Astrocyte (in vitro differentiated cells and primary cell): Measurements from ENCODE around the gene BTBD2. TPM values are rescaled to one million over a fixed set of nuclear protein-coding genes. Genes with fewer than 3 reads are reported as not detected.

Experiments used
- DNase-seq: peaks from one replicate; pipeline ENCODE4 v3.0.0-alpha.2; 2010; ENCODE audit warnings: low read depth
- FAIRE-seq: peaks from 2 replicates; lab custom pipeline; 2011; peaks lifted over from hg19 to GRCh38; lab: Jason Lieb, UNC
- H2AFZ ChIP-seq: 2 replicates; pipeline ENCODE4 v1.6.0; 2012; ENCODE audit warnings: low read depth, low read length, inconsistent platforms
- H3K27ac ChIP-seq: 2 replicates; pipeline ENCODE4 v1.5.1; 2011; ENCODE audit warnings: low read depth, low read length, inconsistent platforms
- H3K27me3 ChIP-seq: 2 replicates; pipeline ENCODE4 v1.6.0; 2011; ENCODE audit warnings: low read length, inconsistent platforms; ENCODE audit not compliant: insufficient read depth
- H3K36me3 ChIP-seq: 2 replicates; pipeline ENCODE4 v1.5.1; 2011; ENCODE audit warnings: low read length, inconsistent platforms; ENCODE audit not compliant: insufficient read depth
- H3K4me1 ChIP-seq: 2 replicates; pipeline ENCODE4 v1.5.1; 2011; ENCODE audit warnings: low read length, inconsistent platforms; ENCODE audit not compliant: insufficient read depth
- H3K4me2 ChIP-seq: 2 replicates; pipeline ENCODE4 v1.6.0; 2012; ENCODE audit warnings: low read length, inconsistent platforms
- H3K4me3 ChIP-seq: 2 replicates; pipeline ENCODE4 v1.5.1; 2011; ENCODE audit warnings: low read depth, mild to moderate bottlenecking, low read length, inconsistent platforms; ENCODE audit not compliant: insufficient read depth
- H3K79me2 ChIP-seq: 2 replicates; pipeline ENCODE4 v1.6.0; 2012; ENCODE audit warnings: mild to moderate bottlenecking, low read length, inconsistent platforms; ENCODE audit not compliant: insufficient read depth
- H3K9ac ChIP-seq: 2 replicates; pipeline ENCODE4 v1.6.0; 2012; ENCODE audit warnings: mild to moderate bottlenecking, low read length, inconsistent platforms
- H3K9me3 ChIP-seq: 2 replicates; pipeline ENCODE4 v1.5.1; 2012; ENCODE audit warnings: low read depth, mild to moderate bottlenecking, low read length, inconsistent platforms; ENCODE audit not compliant: insufficient read depth
- H4K20me1 ChIP-seq: 2 replicates; pipeline ENCODE4 v1.6.0; 2012; ENCODE audit warnings: low read length, inconsistent platforms; ENCODE audit not compliant: insufficient read depth
- H3K27ac Mint-ChIP-seq: one replicate; pipeline ENCODE4 v1.8.0; 2021; ENCODE audit warnings: mild to moderate bottlenecking, mixed read lengths; ENCODE audit not compliant: unreplicated experiment
- H3K27me3 Mint-ChIP-seq: one replicate; pipeline ENCODE4 v1.8.0; 2021; ENCODE audit warnings: low read depth, mixed read lengths; ENCODE audit not compliant: unreplicated experiment
- H3K36me3 Mint-ChIP-seq: one replicate; pipeline ENCODE4 v1.8.0; 2021; ENCODE audit warnings: low read depth, mixed read lengths; ENCODE audit not compliant: unreplicated experiment
- H3K4me1 Mint-ChIP-seq: one replicate; pipeline ENCODE4 v1.8.0; 2021; ENCODE audit warnings: low read depth, mixed read lengths; ENCODE audit not compliant: unreplicated experiment
- H3K4me3 Mint-ChIP-seq: one replicate; pipeline ENCODE4 v1.8.0; 2021; ENCODE audit warnings: mild to moderate bottlenecking, moderate library complexity, mixed read lengths; ENCODE audit not compliant: unreplicated experiment
- H3K9me3 Mint-ChIP-seq: one replicate; pipeline ENCODE4 v1.8.0; 2021; ENCODE audit warnings: mild to moderate bottlenecking, mixed read lengths; ENCODE audit not compliant: unreplicated experiment
- CTCF ChIP-seq: IDR thresholded peaks from 2 replicates; pipeline ENCODE4 v1.5.1; 2011; ENCODE audit warnings: low read depth, mild to moderate bottlenecking, inconsistent platforms, low read length, moderate library complexity; ENCODE audit not compliant: insufficient read depth
- EZH2 ChIP-seq: IDR thresholded peaks from 2 replicates; pipeline ENCODE4 v1.6.1; 2012; ENCODE audit warnings: mild to moderate bottlenecking, low read length, inconsistent platforms; ENCODE audit not compliant: insufficient read depth
- total RNA-seq: library from RNA; stranded (reverse); gene quantifications from 2 replicates; pipeline ENCODE4 v1.2.1, GENCODE V29; 2021

The BTBD2 gene
- total RNA-seq, 1 donor from 2014 or later, result 53.7 TPM

- H3K9me3 Mint-ChIP-seq, result no peaks in the 10 kb centered on the region
- Histone ChIP-seq H2AFZ (no peak overlapping the region), H3K9me3 (no peaks in the 10 kb centered on the region), H3K79me2 (peaks cover 26% of the 10 kb centered on the region), H3K27ac (no peak overlapping the region), H3K27me3 (no peaks in the 10 kb centered on the region), H3K36me3 (no peaks in the 10 kb centered on the region), H4K20me1 (peaks cover 40% of the 10 kb centered on the region), H3K9ac (no peak overlapping the region), H3K4me3 (no peak overlapping the region), H3K4me2 (peak overlapping the region; percentile 85), H3K4me1 (peaks cover 2% of the 10 kb centered on the region)
- no peaks in the 10 kb centered on the region for H3K27me3 Mint-ChIP-seq
- H3K4me1 Mint-ChIP-seq, result no peaks in the 10 kb centered on the region
- H3K36me3 Mint-ChIP-seq, result peaks cover 7% of the 10 kb centered on the region
- TF ChIP-seq CTCF, result no peak
- no peak for TF ChIP-seq EZH2
- H3K27ac Mint-ChIP-seq, result no peak overlapping the region
- FAIRE-seq (no peak), DNase-seq (no peak)
- H3K4me3 Mint-ChIP-seq, result no peak overlapping the region
Observed at GRCh38 chr19:2012941-2013682, 2.4 kb downstream of the BTBD2 start.

- FAIRE-seq (no peak), DNase-seq (no peak)
- no peaks in the 10 kb centered on the region for H3K4me1 Mint-ChIP-seq
- peaks cover 7% of the 10 kb centered on the region for H3K36me3 Mint-ChIP-seq
- Histone ChIP-seq H4K20me1 (peaks cover 55% of the 10 kb centered on the region), H3K4me1 (peaks cover 2% of the 10 kb centered on the region), H2AFZ (no peak overlapping the region), H3K27me3 (no peaks in the 10 kb centered on the region), H3K4me3 (no peak overlapping the region), H3K27ac (no peak overlapping the region), H3K36me3 (no peaks in the 10 kb centered on the region), H3K9me3 (no peaks in the 10 kb centered on the region), H3K9ac (no peak overlapping the region), H3K79me2 (peaks cover 26% of the 10 kb centered on the region), H3K4me2 (no peak overlapping the region)
- no peak for TF ChIP-seq EZH2
- no peak for TF ChIP-seq CTCF
- H3K9me3 Mint-ChIP-seq, result no peaks in the 10 kb centered on the region
- H3K27ac Mint-ChIP-seq, result no peak overlapping the region
- H3K4me3 Mint-ChIP-seq, result peak overlapping the region; percentile 20
- no peaks in the 10 kb centered on the region for H3K27me3 Mint-ChIP-seq
Observed at GRCh38 chr19:2011169-2011568, 4.3 kb downstream of the BTBD2 start.

GRCh38 chr19:2010135-2010668, 5.3 kb downstream of the BTBD2 start:
- no peaks in the 10 kb centered on the region for H3K27me3 Mint-ChIP-seq
- no peaks in the 10 kb centered on the region for H3K27me3 ChIP-seq
- H3K79me2 ChIP-seq, result peaks cover 31% of the 10 kb centered on the region
- H3K4me1 ChIP-seq, result peaks cover 4% of the 10 kb centered on the region
- H3K9me3 ChIP-seq, result no peaks in the 10 kb centered on the region
- TF ChIP-seq CTCF, result no peak
- no peak for TF ChIP-seq EZH2
- no peak overlapping the region for H2AFZ ChIP-seq
- FAIRE-seq, result no peak
- H3K9me3 Mint-ChIP-seq, result no peaks in the 10 kb centered on the region
- H3K27ac Mint-ChIP-seq, result no peak overlapping the region
- no peak overlapping the region for H3K9ac ChIP-seq
- peaks cover 7% of the 10 kb centered on the region for H3K36me3 Mint-ChIP-seq
- H4K20me1 ChIP-seq, result peaks cover 64% of the 10 kb centered on the region
- H3K4me2 ChIP-seq, result no peak overlapping the region
- no peak overlapping the region for H3K27ac ChIP-seq
- no peak overlapping the region for H3K4me3 Mint-ChIP-seq
- H3K4me3 ChIP-seq, result no peak overlapping the region
- DNase-seq, result no peak
- no peaks in the 10 kb centered on the region for H3K4me1 Mint-ChIP-seq
- no peaks in the 10 kb centered on the region for H3K36me3 ChIP-seq
